Type B pancreatic cell (in vitro differentiated cells): ENCODE measurements around the gene CDC16. TPM values are rescaled to one million over a fixed set of nuclear protein-coding genes. Genes with fewer than 3 reads are reported as not detected.
"Not testable (repeated sequence)": the region's sequence is repeated elsewhere in the genome, so short reads cannot be mapped to it uniquely, and the experiment has no call there.

Source experiments
- DNase-seq: peaks from one replicate; pipeline ENCODE4 v3.0.0; 2021; ENCODE audit warnings: mixed read lengths; ENCODE audit not compliant: unreplicated experiment; ENCODE audit errors: extremely low spot score
- H3K27ac Mint-ChIP-seq: 2 replicates; pipeline ENCODE4 v1.8.0; 2021; ENCODE audit warnings: mild to moderate bottlenecking, mixed read lengths
- H3K27me3 Mint-ChIP-seq: 2 replicates; pipeline ENCODE4 v1.8.0; 2021; ENCODE audit warnings: mixed read lengths
- H3K36me3 Mint-ChIP-seq: 2 replicates; pipeline ENCODE4 v1.8.0; 2021; ENCODE audit warnings: mixed read lengths
- H3K4me1 Mint-ChIP-seq: one replicate; pipeline ENCODE4 v1.8.0; 2021; ENCODE audit warnings: mixed read lengths; ENCODE audit not compliant: unreplicated experiment
- H3K4me3 Mint-ChIP-seq: 2 replicates; pipeline ENCODE4 v1.8.0; 2021; ENCODE audit warnings: mild to moderate bottlenecking, mixed read lengths
- H3K9me3 Mint-ChIP-seq: 2 replicates; pipeline ENCODE4 v1.8.0; 2021; ENCODE audit warnings: mixed read lengths
- CTCF ChIP-seq: fragments of 200-600 bp; sonication (generic); conservative IDR thresholded peaks from 2 replicates; pipeline ENCODE4 v1.5.0; 2021; ENCODE audit warnings: antibody characterized with exemption, mild to moderate bottlenecking
- total RNA-seq: library from RNA; stranded (reverse); gene quantifications from 2 replicates; pipeline ENCODE4 v1.2.1, GENCODE V29; 2021; ENCODE audit warnings: low replicate concordance

CDC16 gene
- total RNA-seq, 1 donor from 2014 or later, result 81.7 TPM

- H3K27me3 Mint-ChIP-seq, result no peaks in the 10 kb centered on the region
- no peak for DNase-seq
- H3K27ac Mint-ChIP-seq, result no peak overlapping the region
- TF ChIP-seq CTCF, result no peak
- H3K36me3 Mint-ChIP-seq, result peaks cover 23% of the 10 kb centered on the region
- H3K4me1 Mint-ChIP-seq, result no peaks in the 10 kb centered on the region
- H3K4me3 Mint-ChIP-seq, result no peak overlapping the region
- H3K9me3 Mint-ChIP-seq, result no peaks in the 10 kb centered on the region
Observed at GRCh38 chr13:114249077-114249476, 14.4 kb downstream of the CDC16 start.

- not testable (repeated sequence) for H3K27ac Mint-ChIP-seq, H3K9me3 Mint-ChIP-seq, H3K27me3 Mint-ChIP-seq, H3K4me1 Mint-ChIP-seq, DNase-seq, H3K4me3 Mint-ChIP-seq
- peaks cover 22% of the 10 kb centered on the region for H3K36me3 Mint-ChIP-seq
Observed at GRCh38 chr13:114251639-114252440, 17.1 kb downstream of the CDC16 start.

- Mint-ChIP-seq H3K4me1 (no peaks in the 10 kb centered on the region), H3K27ac (no peak overlapping the region), H3K27me3 (no peaks in the 10 kb centered on the region), H3K4me3 (no peak overlapping the region), H3K36me3 (peaks cover 29% of the 10 kb centered on the region), H3K9me3 (no peaks in the 10 kb centered on the region)
- DNase-seq, result no peak
- no peak for TF ChIP-seq CTCF
Observed at GRCh38 chr13:114256547-114256946, 21.9 kb downstream of the CDC16 start.

- peaks cover 31% of the 10 kb centered on the region for H3K36me3 Mint-ChIP-seq
- no peak for TF ChIP-seq CTCF
- no peak for DNase-seq
- H3K4me3 Mint-ChIP-seq, result no peak overlapping the region
- H3K4me1 Mint-ChIP-seq, result no peaks in the 10 kb centered on the region
- no peak overlapping the region for H3K27ac Mint-ChIP-seq
- no peaks in the 10 kb centered on the region for H3K9me3 Mint-ChIP-seq
- H3K27me3 Mint-ChIP-seq, result no peaks in the 10 kb centered on the region
Observed at GRCh38 chr13:114257014-114257413, 22.3 kb downstream of the CDC16 start.

GRCh38 chr13:114258589-114258988 is 23.9 kb downstream of the CDC16 start:
- peaks cover 40% of the 10 kb centered on the region for H3K36me3 Mint-ChIP-seq
- no peaks in the 10 kb centered on the region for H3K9me3 Mint-ChIP-seq
- H3K4me3 Mint-ChIP-seq, result no peak overlapping the region
- DNase-seq, result no peak
- no peak for TF ChIP-seq CTCF
- H3K27me3 Mint-ChIP-seq, result no peaks in the 10 kb centered on the region
- no peak overlapping the region for H3K27ac Mint-ChIP-seq
- no peaks in the 10 kb centered on the region for H3K4me1 Mint-ChIP-seq

- no peaks in the 10 kb centered on the region for H3K27me3 Mint-ChIP-seq
- no peaks in the 10 kb centered on the region for H3K4me1 Mint-ChIP-seq
- no peak overlapping the region for H3K4me3 Mint-ChIP-seq
- H3K27ac Mint-ChIP-seq, result no peak overlapping the region
- peaks cover 39% of the 10 kb centered on the region for H3K36me3 Mint-ChIP-seq
- no peak for TF ChIP-seq CTCF
- H3K9me3 Mint-ChIP-seq, result no peaks in the 10 kb centered on the region
- DNase-seq, result no peak
Observed at GRCh38 chr13:114259374-114259773, 24.7 kb downstream of the CDC16 start.
